GM21381 (cell line): ENCODE results near the gene TDRD12.

Experiments
- ATAC-seq: cut with Tn5 transposase; IDR thresholded peaks from one replicate; pipeline ENCODE4 v1.9.1; 2021; ENCODE audit warnings: mild to moderate bottlenecking, moderate library complexity; ENCODE audit not compliant: unreplicated experiment

Gene TDRD12

GRCh38 chr19:32800191-32800590 lies 80.6 kb downstream of the TDRD12 start:
- ATAC-seq = no peak

GRCh38 chr19:32800754-32801153 lies 81.2 kb downstream of the TDRD12 start:
- no peak for ATAC-seq

- no peak for ATAC-seq
Measured at GRCh38 chr19:32802840-32803239, 83.3 kb downstream of the TDRD12 start.

GRCh38 chr19:32808236-32808635 lies 88.7 kb downstream of the TDRD12 start:
- ATAC-seq = no peak

GRCh38 chr19:32809254-32809653 lies 89.7 kb downstream of the TDRD12 start:
- ATAC-seq = no peak

- ATAC-seq = no peak
Measured at GRCh38 chr19:32809754-32810153, 90.2 kb downstream of the TDRD12 start.

- no peak for ATAC-seq
Measured at GRCh38 chr19:32810452-32810851, 90.9 kb downstream of the TDRD12 start.

- ATAC-seq = no peak
Measured at GRCh38 chr19:32811151-32811550, 91.6 kb downstream of the TDRD12 start.

GRCh38 chr19:32812036-32812435 lies 92.5 kb downstream of the TDRD12 start:
- no peak for ATAC-seq

GRCh38 chr19:32812571-32812970 lies 93.0 kb downstream of the TDRD12 start:
- no peak for ATAC-seq

GRCh38 chr19:32813862-32814425 lies 94.4 kb downstream of the TDRD12 start:
- ATAC-seq = no peak

- ATAC-seq = no peak
Measured at GRCh38 chr19:32814624-32815023, 95.1 kb downstream of the TDRD12 start.

GRCh38 chr19:32816555-32817099 lies 97.1 kb downstream of the TDRD12 start:
- ATAC-seq = no peak

GRCh38 chr19:32817569-32818476 lies 98.3 kb downstream of the TDRD12 start:
- ATAC-seq = no peak

- ATAC-seq = no peak
Measured at GRCh38 chr19:32818536-32818935, 99.0 kb downstream of the TDRD12 start.

GRCh38 chr19:32819419-32820400 lies 100.1 kb downstream of the TDRD12 start:
- no peak for ATAC-seq

- no peak for ATAC-seq
Measured at GRCh38 chr19:32822916-32823746, 103.6 kb downstream of the TDRD12 start.

GRCh38 chr19:32823747-32824102 lies 104.2 kb downstream of the TDRD12 start:
- no peak for ATAC-seq

- ATAC-seq = no peak
Measured at GRCh38 chr19:32824191-32824751, 104.7 kb downstream of the TDRD12 start.
